SK-N-MC (cell line): ENCODE results near the gene CFAP251.

Experiments used
- EZH2 ChIP-seq: fragments of 200-600 bp; sonication (generic); IDR thresholded peaks from one replicate; pipeline ENCODE4 v1.6.1; 2017; ENCODE audit warnings: antibody characterized with exemption
- FOXP2 ChIP-seq: optimal IDR thresholded peaks from 2 replicates; pipeline ENCODE3; 2011; ENCODE audit warnings: mild to moderate bottlenecking, moderate library complexity; ENCODE audit not compliant: insufficient read depth; ENCODE audit errors: extremely low read length, control extremely low read depth
- POLR2AphosphoS5 ChIP-seq: IDR thresholded peaks from 2 replicates; pipeline ENCODE4 v1.6.1; 2012; ENCODE audit warnings: mild to moderate bottlenecking, low read depth, low read length, borderline replicate concordance

DNA sequence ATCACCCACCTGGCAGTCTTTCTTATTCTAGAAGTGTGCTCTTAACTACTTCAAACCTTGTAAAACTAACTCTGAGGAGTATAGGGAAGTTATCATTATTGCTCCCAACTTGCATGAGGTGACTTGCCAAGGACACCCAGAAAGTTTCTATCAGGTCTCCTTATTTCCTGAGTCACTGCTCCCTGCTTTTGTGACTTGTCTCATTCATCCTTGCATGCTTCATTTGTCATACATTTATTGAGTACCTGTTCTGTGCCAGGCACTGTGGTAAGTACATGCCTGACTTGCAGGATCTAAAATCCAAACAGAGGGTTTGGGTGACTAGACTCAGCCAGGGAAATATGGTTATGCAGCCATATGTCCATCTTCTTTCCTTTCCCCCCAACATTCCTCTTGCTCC lies 25.5 kb downstream of the CFAP251 start:
- TF ChIP-seq POLR2AphosphoS5 (no peak), EZH2 (no peak), FOXP2 (no peak)
